Liver (tissue), 9 donors: ENCODE results near the gene SP100. TPM values are rescaled to one million over a fixed set of nuclear protein-coding genes. Genes with fewer than 3 reads are reported as not detected.

Source experiments
- DNase-seq: peaks from one replicate; pipeline ENCODE4 v3.0.0-alpha.2; 2017; ENCODE audit warnings: low spot score
- H3K27ac ChIP-seq, 2 donors: one replicate each; pipeline ENCODE4 v1.7.0; 2013; ENCODE audit warnings: inconsistent platforms in 2 of 2, low read length in 2 of 2, control low read depth in 1 of 2, low read depth in 1 of 2, mild to moderate bottlenecking in 1 of 2
- H3K27me3 ChIP-seq, 4 donors: one replicate each; pipeline versions ENCODE4 v1.6.1 to v1.7.0; 2013; ENCODE audit warnings: low read length in 3 of 4, inconsistent platforms in 1 of 4, mild to moderate bottlenecking in 1 of 4, moderate library complexity in 1 of 4; ENCODE audit not compliant: control insufficient read depth in 4 of 4, insufficient read depth in 4 of 4
- H3K36me3 ChIP-seq, 4 donors: one replicate each; pipeline versions ENCODE4 v1.6.1 to v1.7.0; 2013; ENCODE audit warnings: low read length in 3 of 4, mild to moderate bottlenecking in 3 of 4, low read depth in 1 of 4, moderate library complexity in 1 of 4; ENCODE audit not compliant: control insufficient read depth in 4 of 4, insufficient read depth in 3 of 4
- H3K4me1 ChIP-seq, 4 donors: one replicate each; pipeline versions ENCODE4 v1.6.1 to v1.7.0; 2013; ENCODE audit warnings: low read length in 3 of 4, mild to moderate bottlenecking in 3 of 4, moderate library complexity in 1 of 4; ENCODE audit not compliant: control insufficient read depth in 4 of 4, insufficient read depth in 4 of 4
- H3K4me3 ChIP-seq, 3 donors: one replicate each; pipeline versions ENCODE4 v1.6.1 to v1.7.0; 2013; ENCODE audit warnings: low read length in 3 of 3, control low read depth in 1 of 3, low read depth in 1 of 3, mild to moderate bottlenecking in 1 of 3
- H3K9ac ChIP-seq, 2 donors: one replicate each; pipeline ENCODE4 v1.7.0; 2013; ENCODE audit warnings: low read length in 2 of 2, mild to moderate bottlenecking in 2 of 2, moderate library complexity in 2 of 2, control low read depth in 1 of 2, low read depth in 1 of 2
- H3K9me3 ChIP-seq, 4 donors: one replicate each; pipeline versions ENCODE4 v1.6.1 to v1.7.0; 2013; ENCODE audit warnings: low read length in 3 of 4; ENCODE audit not compliant: control insufficient read depth in 4 of 4
- EGR1 ChIP-seq, 2 donors: IDR thresholded peaks; 2 replicates each; pipeline ENCODE4 v1.6.1; 2016 to 2018; ENCODE audit warnings: antibody characterized with exemption in 2 of 2, low read depth in 2 of 2
- FOXA1 ChIP-seq: IDR thresholded peaks from 2 replicates; pipeline ENCODE4 v1.6.1; 2016; ENCODE audit warnings: antibody characterized with exemption
- FOXA2 ChIP-seq: IDR thresholded peaks from 2 replicates; pipeline ENCODE4 v1.6.1; 2016; ENCODE audit warnings: antibody characterized with exemption
- GABPA ChIP-seq, 2 donors: IDR thresholded peaks in 1 of 2; conservative IDR thresholded peaks in 1 of 2; 2 replicates each; pipeline ENCODE4 v1.6.1; 2016; ENCODE audit warnings: antibody characterized with exemption in 2 of 2, mild to moderate bottlenecking in 1 of 2, moderate library complexity in 1 of 2
- HNF4A ChIP-seq, 2 donors: conservative IDR thresholded peaks; 2 replicates each; pipeline ENCODE4 v1.6.1; 2016; ENCODE audit warnings: antibody characterized with exemption in 2 of 2, mild to moderate bottlenecking in 2 of 2
- HNF4G ChIP-seq: IDR thresholded peaks from 2 replicates; pipeline ENCODE4 v1.6.1; 2016; ENCODE audit warnings: antibody characterized with exemption
- JUND ChIP-seq, 2 donors: IDR thresholded peaks; 2 replicates each; pipeline ENCODE4 v1.6.1; 2016; ENCODE audit warnings: antibody characterized with exemption in 2 of 2
- NR2F2 ChIP-seq: IDR thresholded peaks from 2 replicates; pipeline ENCODE4 v1.6.1; 2016; ENCODE audit warnings: antibody characterized with exemption
- RAD21 ChIP-seq, 2 donors: IDR thresholded peaks; 2 replicates each; pipeline ENCODE4 v1.6.1; 2016; ENCODE audit warnings: antibody characterized with exemption in 2 of 2, mild to moderate bottlenecking in 2 of 2
- RXRA ChIP-seq, 2 donors: IDR thresholded peaks; 2 replicates each; pipeline ENCODE4 v1.6.1; 2017 to 2018; ENCODE audit warnings: antibody characterized with exemption in 2 of 2, mild to moderate bottlenecking in 1 of 2
- SP1 ChIP-seq: IDR thresholded peaks from 2 replicates; pipeline ENCODE4 v1.6.1; 2018; ENCODE audit warnings: antibody characterized with exemption, mild to moderate bottlenecking
- TAF1 ChIP-seq: conservative IDR thresholded peaks from 2 replicates; pipeline ENCODE4 v1.6.1; 2016; ENCODE audit warnings: antibody characterized with exemption, mild to moderate bottlenecking
- YY1 ChIP-seq: IDR thresholded peaks from 2 replicates; pipeline ENCODE4 v1.6.1; 2016; ENCODE audit warnings: antibody characterized with exemption, mild to moderate bottlenecking
- WGBS: extraction: QIAGEN DNeasy Blood & Tissue Kit; methylation state at CpG from one replicate; pipeline ENCODE4 v1.1.7; 2013; 5-methylcytosine and 5-hydroxymethylcytosine counted together
- polyA plus RNA-seq, 2 donors: library from polyadenylated mRNA; stranded (reverse) in 1 of 2; unstranded in 1 of 2; fragments of 200-250 nt in 1 of 2; fragments of >200 nt in 1 of 2; fragmentation: Nextera tagmentation in 1 of 2; extraction: Ambion mirVana in 1 of 2; gene quantifications; one replicate each; pipeline versions ENCODE4 v1.2.1 to v1.2.3, GENCODE V29; 2013 to 2015
- total RNA-seq, 2 donors: library from RNA; depleted of rRNA; stranded (reverse); fragments of >200 nt; gene quantifications; one replicate each; pipeline ENCODE4 v1.2.3, GENCODE V29; 2014
- TF ChIP-seq, protein P1 (sequence below): IDR thresholded peaks from 2 replicates; pipeline ENCODE4 v1.6.1; 2016; ENCODE audit warnings: antibody characterized with exemption
- TF ChIP-seq, protein P2 (sequence below): IDR thresholded peaks from 2 replicates; pipeline ENCODE4 v1.6.1; 2016; ENCODE audit warnings: antibody characterized with exemption
- TF ChIP-seq, protein P3 (sequence below): IDR thresholded peaks from 2 replicates; pipeline ENCODE4 v1.6.1; 2016; ENCODE audit warnings: antibody characterized with exemption, mild to moderate bottlenecking
- TF ChIP-seq, protein P4 (sequence below): fragments of 150-350 bp; IDR thresholded peaks from 2 replicates; pipeline ENCODE4 v1.5.1; 2017; ENCODE audit warnings: improper control_type of control experiment, low read depth, low read length; ENCODE audit not compliant: missing input control
- TF ChIP-seq, protein P5 (sequence below): IDR thresholded peaks from 2 replicates; pipeline ENCODE4 v1.6.1; 2016; ENCODE audit warnings: antibody characterized with exemption
- donor health status: healthy.
- donor health status: healthy.
- donor health status: healthy.
- donor health status: healthy.
- donor health status: healthy.

The SP100 gene
- total and polyA plus RNA-seq, 4 donors: 21.9 to 45.5 (median 33.1) TPM

DNA sequence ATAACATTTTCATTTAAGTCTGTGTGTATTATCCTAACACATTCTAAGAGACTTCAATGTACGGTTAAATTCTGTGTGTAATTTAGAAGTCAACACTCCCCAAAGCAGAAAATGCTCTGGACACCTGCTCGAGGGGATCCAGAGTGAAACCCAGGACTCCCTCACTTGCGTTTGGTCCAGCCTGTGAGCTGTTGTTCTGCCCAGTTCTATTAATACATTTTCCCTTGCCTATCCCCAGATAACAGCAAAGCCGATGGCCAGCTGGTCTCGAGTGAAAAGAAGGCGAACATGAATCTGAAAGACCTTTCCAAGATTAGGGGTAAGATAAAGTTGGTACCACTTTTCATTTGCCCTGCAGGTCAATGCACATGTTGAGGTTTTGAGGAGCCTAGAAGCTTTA, 31.0 kb upstream of the SP100 start:
- no peak overlapping the region for H3K4me3 ChIP-seq
- peaks cover 11 to 46% (median 27%) of the 10 kb centered on the region in 4 donors for H3K36me3 ChIP-seq
- no peak for TF ChIP-seq YY1
- no peak for TF ChIP-seq NR2F2
- TF ChIP-seq RXRA (IDR thresholded peaks at IDR 0.05): no peak
- TF ChIP-seq HNF4A (conservative IDR thresholded peaks at IDR 0.05): no peak
- TF ChIP-seq, protein P1, sequence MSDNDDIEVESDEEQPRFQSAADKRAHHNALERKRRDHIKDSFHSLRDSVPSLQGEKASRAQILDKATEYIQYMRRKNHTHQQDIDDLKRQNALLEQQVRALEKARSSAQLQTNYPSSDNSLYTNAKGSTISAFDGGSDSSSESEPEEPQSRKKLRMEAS: no peak
- TF ChIP-seq SP1: no peak
- no peak for TF ChIP-seq EGR1 (IDR thresholded peaks at IDR 0.05; ENCODE audit: low read depth in 2 of 2)
- TF ChIP-seq, protein P2, sequence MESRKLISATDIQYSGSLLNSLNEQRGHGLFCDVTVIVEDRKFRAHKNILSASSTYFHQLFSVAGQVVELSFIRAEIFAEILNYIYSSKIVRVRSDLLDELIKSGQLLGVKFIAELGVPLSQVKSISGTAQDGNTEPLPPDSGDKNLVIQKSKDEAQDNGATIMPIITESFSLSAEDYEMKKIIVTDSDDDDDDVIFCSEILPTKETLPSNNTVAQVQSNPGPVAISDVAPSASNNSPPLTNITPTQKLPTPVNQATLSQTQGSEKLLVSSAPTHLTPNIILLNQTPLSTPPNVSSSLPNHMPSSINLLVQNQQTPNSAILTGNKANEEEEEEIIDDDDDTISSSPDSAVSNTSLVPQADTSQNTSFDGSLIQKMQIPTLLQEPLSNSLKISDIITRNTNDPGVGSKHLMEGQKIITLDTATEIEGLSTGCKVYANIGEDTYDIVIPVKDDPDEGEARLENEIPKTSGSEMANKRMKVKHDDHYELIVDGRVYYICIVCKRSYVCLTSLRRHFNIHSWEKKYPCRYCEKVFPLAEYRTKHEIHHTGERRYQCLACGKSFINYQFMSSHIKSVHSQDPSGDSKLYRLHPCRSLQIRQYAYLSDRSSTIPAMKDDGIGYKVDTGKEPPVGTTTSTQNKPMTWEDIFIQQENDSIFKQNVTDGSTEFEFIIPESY: no peak
- no peak for TF ChIP-seq GABPA (IDR thresholded peaks at IDR 0.05 in 1 of 2, conservative IDR thresholded peaks at IDR 0.05 in 1 of 2)
- no peak for TF ChIP-seq FOXA2
- no peak for TF ChIP-seq FOXA1
- TF ChIP-seq, protein P3, sequence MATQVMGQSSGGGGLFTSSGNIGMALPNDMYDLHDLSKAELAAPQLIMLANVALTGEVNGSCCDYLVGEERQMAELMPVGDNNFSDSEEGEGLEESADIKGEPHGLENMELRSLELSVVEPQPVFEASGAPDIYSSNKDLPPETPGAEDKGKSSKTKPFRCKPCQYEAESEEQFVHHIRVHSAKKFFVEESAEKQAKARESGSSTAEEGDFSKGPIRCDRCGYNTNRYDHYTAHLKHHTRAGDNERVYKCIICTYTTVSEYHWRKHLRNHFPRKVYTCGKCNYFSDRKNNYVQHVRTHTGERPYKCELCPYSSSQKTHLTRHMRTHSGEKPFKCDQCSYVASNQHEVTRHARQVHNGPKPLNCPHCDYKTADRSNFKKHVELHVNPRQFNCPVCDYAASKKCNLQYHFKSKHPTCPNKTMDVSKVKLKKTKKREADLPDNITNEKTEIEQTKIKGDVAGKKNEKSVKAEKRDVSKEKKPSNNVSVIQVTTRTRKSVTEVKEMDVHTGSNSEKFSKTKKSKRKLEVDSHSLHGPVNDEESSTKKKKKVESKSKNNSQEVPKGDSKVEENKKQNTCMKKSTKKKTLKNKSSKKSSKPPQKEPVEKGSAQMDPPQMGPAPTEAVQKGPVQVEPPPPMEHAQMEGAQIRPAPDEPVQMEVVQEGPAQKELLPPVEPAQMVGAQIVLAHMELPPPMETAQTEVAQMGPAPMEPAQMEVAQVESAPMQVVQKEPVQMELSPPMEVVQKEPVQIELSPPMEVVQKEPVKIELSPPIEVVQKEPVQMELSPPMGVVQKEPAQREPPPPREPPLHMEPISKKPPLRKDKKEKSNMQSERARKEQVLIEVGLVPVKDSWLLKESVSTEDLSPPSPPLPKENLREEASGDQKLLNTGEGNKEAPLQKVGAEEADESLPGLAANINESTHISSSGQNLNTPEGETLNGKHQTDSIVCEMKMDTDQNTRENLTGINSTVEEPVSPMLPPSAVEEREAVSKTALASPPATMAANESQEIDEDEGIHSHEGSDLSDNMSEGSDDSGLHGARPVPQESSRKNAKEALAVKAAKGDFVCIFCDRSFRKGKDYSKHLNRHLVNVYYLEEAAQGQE: no peak
- TF ChIP-seq, protein P4, sequence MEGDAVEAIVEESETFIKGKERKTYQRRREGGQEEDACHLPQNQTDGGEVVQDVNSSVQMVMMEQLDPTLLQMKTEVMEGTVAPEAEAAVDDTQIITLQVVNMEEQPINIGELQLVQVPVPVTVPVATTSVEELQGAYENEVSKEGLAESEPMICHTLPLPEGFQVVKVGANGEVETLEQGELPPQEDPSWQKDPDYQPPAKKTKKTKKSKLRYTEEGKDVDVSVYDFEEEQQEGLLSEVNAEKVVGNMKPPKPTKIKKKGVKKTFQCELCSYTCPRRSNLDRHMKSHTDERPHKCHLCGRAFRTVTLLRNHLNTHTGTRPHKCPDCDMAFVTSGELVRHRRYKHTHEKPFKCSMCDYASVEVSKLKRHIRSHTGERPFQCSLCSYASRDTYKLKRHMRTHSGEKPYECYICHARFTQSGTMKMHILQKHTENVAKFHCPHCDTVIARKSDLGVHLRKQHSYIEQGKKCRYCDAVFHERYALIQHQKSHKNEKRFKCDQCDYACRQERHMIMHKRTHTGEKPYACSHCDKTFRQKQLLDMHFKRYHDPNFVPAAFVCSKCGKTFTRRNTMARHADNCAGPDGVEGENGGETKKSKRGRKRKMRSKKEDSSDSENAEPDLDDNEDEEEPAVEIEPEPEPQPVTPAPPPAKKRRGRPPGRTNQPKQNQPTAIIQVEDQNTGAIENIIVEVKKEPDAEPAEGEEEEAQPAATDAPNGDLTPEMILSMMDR: no peak
- TF ChIP-seq TAF1: no peak
- no peak for TF ChIP-seq RAD21 (IDR thresholded peaks at IDR 0.05)
- TF ChIP-seq, protein P5, sequence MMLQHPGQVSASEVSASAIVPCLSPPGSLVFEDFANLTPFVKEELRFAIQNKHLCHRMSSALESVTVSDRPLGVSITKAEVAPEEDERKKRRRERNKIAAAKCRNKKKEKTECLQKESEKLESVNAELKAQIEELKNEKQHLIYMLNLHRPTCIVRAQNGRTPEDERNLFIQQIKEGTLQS: no peak
- TF ChIP-seq HNF4G: no peak
- no peak for TF ChIP-seq JUND (IDR thresholded peaks at IDR 0.05)
- no peak overlapping the region for H3K9ac ChIP-seq
- no peak overlapping the region for H3K27ac ChIP-seq
- no peaks in the 10 kb centered on the region for H3K9me3 ChIP-seq
- no peak for DNase-seq
- H3K27me3 ChIP-seq: no peaks in the 10 kb centered on the region
- 96% methylated on average over 6 of the region's 6 CpGs for WGBS
- no peaks in the 10 kb centered on the region for H3K4me1 ChIP-seq
